ENCODE results near the gene MTREX. TPM values are rescaled to one million over a fixed set of nuclear protein-coding genes. Genes with fewer than 3 reads are reported as not detected.

The MTREX gene
- total and polyA plus RNA-seq, 2 of the 8 experiments (the other 6 are each of a cell fraction or from before 2014, with no cell fraction given), result 16.0 to 130 TPM

GRCh38 chr5:55406292-55406691 is 98.5 kb downstream of the MTREX start:
- H3K9ac ChIP-seq (replicated peaks in 1 of 4; ENCODE audit: extremely low read depth in 1 of 4, low read depth in 3 of 4, low read length in 3 of 4), result no peak overlapping the region
- no peak overlapping the region for H2BK15ac ChIP-seq (ENCODE audit: low read length)
- no peaks in the 10 kb centered on the region for H3K79me2 ChIP-seq (ENCODE audit: control insufficient read depth in 1 of 2, insufficient read depth in 2 of 2, low read length in 2 of 2)
- no peaks in the 10 kb centered on the region for H4K20me1 ChIP-seq (replicated peaks in 1 of 2; ENCODE audit: control insufficient read depth in 1 of 2, insufficient read depth in 2 of 2, low read length in 2 of 2)
- H3K18ac ChIP-seq (ENCODE audit: extremely low read depth, low read length), result no peak overlapping the region
- POLR2A ChIA-PET (ENCODE audit: partially characterized antibody), result interaction anchor here (0.9 kb wide), 1 partner anchor 9 kb away, joined by 3 read pairs; no protein-coding TSS in a partner anchor
- no peak overlapping the region for H3K27ac ChIP-seq (ENCODE audit: low read depth, low read length)
- DNase-seq (ENCODE audit: low read depth in 1 of 2, low spot score in 2 of 2) (no peak), FAIRE-seq (no peak)
- H3K27me3 ChIP-seq (replicated peaks in 1 of 4; ENCODE audit: control insufficient read depth in 3 of 4, extremely low read depth in 1 of 4, insufficient read depth in 3 of 4, low read length in 3 of 4), result no peaks in the 10 kb centered on the region
- WGBS, 2 experiments (ENCODE audit: extremely low coverage in 1 of 2, insufficient coverage in 1 of 2, insufficient read length in 1 of 2, insufficient replicate concordance in 2 of 2, low coverage in 1 of 2, low lambda C conversion rate in 2 of 2, missing lambda C conversion rate in 1 of 2), result 96% methylated on average over 2 of the region's 2 CpGs; no CpG with 5 or more reads in 1 of the 2 experiments
- no peak overlapping the region for H2AK5ac ChIP-seq (ENCODE audit: low read depth, low read length)
- H4K8ac ChIP-seq (ENCODE audit: extremely low read depth, insufficient read depth, low read length), result no peak overlapping the region
- no peak overlapping the region for H3K14ac ChIP-seq (ENCODE audit: insufficient read length)
- no peak overlapping the region for H2BK120ac ChIP-seq (replicated peaks; ENCODE audit: low read depth, low read length)
- no peaks in the 10 kb centered on the region for H3K9me3 ChIP-seq (ENCODE audit: insufficient read depth in 2 of 2, low read depth in 1 of 2, low read length in 1 of 2)
- CTCF ChIA-PET (ENCODE audit: partially characterized antibody), result interaction anchor here (0.6 to 3.4 kb wide), 17 partner anchors 14 to 295 kb away, joined by 3 to 21 read pairs (median 4); no protein-coding TSS in a partner anchor
- no peaks in the 10 kb centered on the region for H3K79me1 ChIP-seq (ENCODE audit: low read depth, low read length)
- H2BK12ac ChIP-seq (ENCODE audit: low read depth, low read length), result no peak overlapping the region
- peaks cover 0 to 54% (median 14%) of the 10 kb centered on the region in 4 experiments; a peak in 4 of 8 replicates for H3K36me3 ChIP-seq (ENCODE audit: control insufficient read depth in 2 of 4, insufficient read depth in 4 of 4, low read length in 3 of 4)
- no peak overlapping the region for H3K56ac ChIP-seq (replicated peaks; ENCODE audit: insufficient read length, low read depth, low read length)
- H4K5ac ChIP-seq (ENCODE audit: insufficient read length, low read depth, low read length), result no peak overlapping the region
- H2BK20ac ChIP-seq (ENCODE audit: low read length), result no peak overlapping the region
- H2BK5ac ChIP-seq (ENCODE audit: low read depth, low read length), result no peak overlapping the region
- H3K4me2 ChIP-seq (ENCODE audit: insufficient read depth in 1 of 2, low read depth in 2 of 2, low read length in 2 of 2), result no peak overlapping the region
- peak overlapping the region; percentile 48 for H3K4ac ChIP-seq (replicated peaks; ENCODE audit: insufficient read length, low read depth, low read length)
- no peak overlapping the region for H3K4me3 ChIP-seq (ENCODE audit: extremely low read depth in 1 of 4, insufficient read depth in 2 of 4, low read depth in 3 of 4, low read length in 4 of 4)
- no peaks in the 10 kb centered on the region for H3K23me2 ChIP-seq (ENCODE audit: low read depth, low read length)
- H4K91ac ChIP-seq (replicated peaks; ENCODE audit: insufficient read length, low read length), result no peak overlapping the region
- H2AFZ ChIP-seq (ENCODE audit: low read length), result no peak overlapping the region
- H3K23ac ChIP-seq (ENCODE audit: insufficient read length), result no peak overlapping the region
- H3K4me1 ChIP-seq (replicated peaks in 1 of 4; ENCODE audit: control insufficient read depth in 3 of 4, insufficient read depth in 4 of 4, low read length in 3 of 4), result no peaks in the 10 kb centered on the region
- TF ChIP-seq TCF12 (IDR thresholded peaks at IDR 0.05; ENCODE audit: low read depth, low read length) (no peak), ASH2L (IDR thresholded peaks at IDR 0.05; ENCODE audit: low read length) (no peak), BRCA1 (IDR thresholded peaks at IDR 0.05; ENCODE audit: low read depth, low read length) (no peak), SIN3A (conservative IDR thresholded peaks at IDR 0.05 in 1 of 2, IDR thresholded peaks at IDR 0.05 in 1 of 2; ENCODE audit: low read depth in 1 of 2, low read length in 2 of 2) (no peak), JUN (IDR thresholded peaks at IDR 0.05; ENCODE audit: low read depth, low read length) (no peak)
